Tibial artery (tissue), 4 donors: Measurements from ENCODE around the gene NBEA.

ENCODE experiments used
- DNase-seq, 2 donors: peaks; one replicate each; pipeline ENCODE4 v3.0.0-alpha.2; 2019
- H3K27ac ChIP-seq, 2 donors: fragments of 200-600 bp; sonication (generic) in 1 of 2; 1 replicate in 1 of 2; 2 replicates in 1 of 2; pipeline ENCODE4 v1.5.1; 2018 to 2019; ENCODE audit warnings: mild to moderate bottlenecking in 1 of 2
- H3K27me3 ChIP-seq, 2 donors: fragments of 200-600 bp; sonication (generic) in 1 of 2; one replicate each; pipeline versions ENCODE4 v1.5.1 to v1.6.0; 2016 to 2019
- H3K36me3 ChIP-seq, 3 donors: fragments of 200-600 bp; sonication (generic) in 2 of 3; one replicate each; pipeline ENCODE4 v1.5.1; 2016 to 2019; ENCODE audit warnings: mild to moderate bottlenecking in 2 of 3
- H3K4me1 ChIP-seq, 4 donors: fragments of 200-600 bp; sonication (generic) in 2 of 4; 1 replicate in 3 of 4; 2 replicates in 1 of 4; pipeline ENCODE4 v1.5.1; 2016 to 2019
- H3K4me3 ChIP-seq, 2 donors: fragments of 200-600 bp; sonication (generic) in 1 of 2; 1 replicate in 1 of 2; 2 replicates in 1 of 2; pipeline ENCODE4 v1.5.1; 2018 to 2019; ENCODE audit warnings: mild to moderate bottlenecking in 2 of 2
- H3K9me3 ChIP-seq, 3 donors: fragments of 200-600 bp; sonication (generic) in 1 of 3; one replicate each; pipeline ENCODE4 v1.5.1; 2016 to 2019
- CTCF ChIP-seq, 2 experiments: fragments of 200-600 bp in 1 of 2; fragments of 450-650 bp in 1 of 2; IDR thresholded peaks; one replicate each; pipeline ENCODE4 v1.5.1; 2017 to 2019; ENCODE audit warnings: antibody characterized with exemption in 2 of 2, mild to moderate bottlenecking in 1 of 2, moderate library complexity in 1 of 2
- intact Hi-C: fragments of 100-400 bp; cut with DNase I; formaldehyde crosslinking; loops from one replicate; pipeline ENCODE4 v1.15.0; 2023; ENCODE audit warnings: low total_unique reads

Gene NBEA

GRCh38 chr13:35473206-35473775, 531.2 kb downstream of the NBEA start:
- Histone ChIP-seq H3K27ac (peak overlapping the region; percentile 12 to 94), H3K27me3 (no peaks in the 10 kb centered on the region), H3K36me3 (no peaks in the 10 kb centered on the region), H3K4me3 (peak overlapping the region; percentile 68 to 84), H3K9me3 (no peaks in the 10 kb centered on the region), H3K4me1 (peaks cover 0 to 3% (median 1%) of the 10 kb centered on the region in 4 donors)
- no peak for DNase-seq
- TF ChIP-seq CTCF (IDR thresholded peaks at IDR 0.05): no peak
- intact Hi-C loops: no loop called here

- Histone ChIP-seq H3K9me3 (no peaks in the 10 kb centered on the region), H3K4me3 (peak overlapping the region; percentile 68 to 84), H3K36me3 (no peaks in the 10 kb centered on the region), H3K27me3 (no peaks in the 10 kb centered on the region), H3K4me1 (peaks cover 0 to 3% (median 1%) of the 10 kb centered on the region in 4 donors), H3K27ac (peak overlapping the region; percentile 76 to 94)
- TF ChIP-seq CTCF (IDR thresholded peaks at IDR 0.05): no peak
- DNase-seq: no peak
- intact Hi-C loops: no loop called here
Observed at GRCh38 chr13:35473802-35474201, 531.7 kb downstream of the NBEA start.

GRCh38 chr13:35474496-35475211, 532.6 kb downstream of the NBEA start:
- Histone ChIP-seq H3K4me3 (peak overlapping the region; percentile 68 to 84), H3K27ac (peak overlapping the region; percentile 76 to 94), H3K36me3 (no peaks in the 10 kb centered on the region), H3K27me3 (no peaks in the 10 kb centered on the region), H3K4me1 (peaks cover 0 to 3% (median 1%) of the 10 kb centered on the region in 4 donors), H3K9me3 (no peaks in the 10 kb centered on the region)
- TF ChIP-seq CTCF (IDR thresholded peaks at IDR 0.05): no peak
- no peak for DNase-seq
- intact Hi-C loops: no loop called here

- peak overlapping the region; percentile 76 to 94 for H3K27ac ChIP-seq
- DNase-seq: peak; percentile 61 to 79
- H3K36me3 ChIP-seq: no peaks in the 10 kb centered on the region
- intact Hi-C loops: no loop called here
- H3K4me1 ChIP-seq: peaks cover 0 to 2% (median 0%) of the 10 kb centered on the region in 4 donors
- no peaks in the 10 kb centered on the region for H3K9me3 ChIP-seq
- H3K27me3 ChIP-seq: no peaks in the 10 kb centered on the region
- no peak for TF ChIP-seq CTCF (IDR thresholded peaks at IDR 0.05)
- peak overlapping the region; percentile 68 to 84 for H3K4me3 ChIP-seq
Observed at GRCh38 chr13:35475212-35475959, 533.3 kb downstream of the NBEA start.

GRCh38 chr13:35475960-35476943, 534.2 kb downstream of the NBEA start, which contains the start of gene MAB21L1:
Gene MAB21L1 (minus strand): TSS chr13:35476689. CDS start chr13:35476138, 551 bp downstream.
- no peak for TF ChIP-seq CTCF (IDR thresholded peaks at IDR 0.05)
- H3K4me1 ChIP-seq: peaks cover 0 to 3% (median 0%) of the 10 kb centered on the region in 4 donors
- intact Hi-C loops: no loop called here
- H3K27ac ChIP-seq: peak within 1 kb of the TSS; percentile 76 to 94
- no peaks in the 10 kb centered on the region for H3K36me3 ChIP-seq
- peak within 1 kb of the TSS; percentile 68 to 84 for H3K4me3 ChIP-seq
- H3K27me3 ChIP-seq: no peaks in the 10 kb centered on the region
- DNase-seq: peak; percentile 45 to 83
- H3K9me3 ChIP-seq: no peaks in the 10 kb centered on the region
